Lung (tissue), 12 donors: ENCODE results near the gene ARHGEF4. TPM values are rescaled to one million over a fixed set of nuclear protein-coding genes. Genes with fewer than 3 reads are reported as not detected.
A peak's percentile ranks its signal among the peaks of the same experiment; 100 is the strongest.

Source experiments
- ATAC-seq: fragments of 200-7000 bp; cut with Tn5 transposase; one replicate; pipeline ENCODE4 v1.9.1; 2020; ENCODE audit warnings: moderate number of reproducible peaks; ENCODE audit not compliant: insufficient read depth, low FRiP score
- DNase-seq, 3 donors: peaks; one replicate each; pipeline ENCODE4 v3.0.0-alpha.2; 2013 to 2017
- H3K27ac ChIP-seq, 2 donors: one replicate each; pipeline ENCODE4 v1.5.1; 2013; ENCODE audit warnings: mild to moderate bottlenecking in 2 of 2, moderate library complexity in 2 of 2, control low read depth in 1 of 2, inconsistent platforms in 1 of 2, low read depth in 1 of 2, low read length in 1 of 2
- H3K27me3 ChIP-seq, 3 donors: one replicate each; pipeline ENCODE4 v1.5.1; 2013; ENCODE audit warnings: low read length in 2 of 3; ENCODE audit not compliant: control insufficient read depth in 3 of 3, insufficient read depth in 3 of 3
- H3K36me3 ChIP-seq, 4 donors: one replicate each; pipeline ENCODE4 v1.5.1; 2013; ENCODE audit warnings: low read length in 4 of 4, mild to moderate bottlenecking in 1 of 4, moderate library complexity in 1 of 4; ENCODE audit not compliant: control insufficient read depth in 4 of 4, insufficient read depth in 4 of 4
- H3K4me1 ChIP-seq, 5 donors: one replicate each; pipeline ENCODE4 v1.5.1; 2013; ENCODE audit warnings: low read length in 5 of 5, mild to moderate bottlenecking in 2 of 5, moderate library complexity in 1 of 5; ENCODE audit not compliant: control insufficient read depth in 5 of 5, insufficient read depth in 5 of 5
- H3K4me3 ChIP-seq: one replicate; pipeline ENCODE4 v1.5.1; 2013; ENCODE audit warnings: mild to moderate bottlenecking, control low read depth, moderate library complexity
- H3K9ac ChIP-seq, 2 donors: one replicate each; pipeline ENCODE4 v1.5.1; 2013; ENCODE audit warnings: low read length in 2 of 2, control low read depth in 1 of 2; ENCODE audit not compliant: insufficient read depth in 1 of 2
- H3K9me3 ChIP-seq, 4 donors: one replicate each; pipeline ENCODE4 v1.5.1; 2013; ENCODE audit warnings: low read length in 3 of 4, mild to moderate bottlenecking in 1 of 4, moderate library complexity in 1 of 4; ENCODE audit not compliant: control insufficient read depth in 4 of 4, insufficient read depth in 3 of 4
- WGBS, 2 donors: extraction: QIAGEN DNeasy Blood & Tissue Kit; methylation state at CpG; one replicate each; pipeline ENCODE4 v1.1.7; 2013; 5-methylcytosine and 5-hydroxymethylcytosine counted together
- polyA plus RNA-seq, 2 donors: library from polyadenylated mRNA; stranded (reverse); fragments of 200-250 nt; gene quantifications; one replicate each; pipeline ENCODE4 v1.2.1, GENCODE V29; 2013
- total RNA-seq, 2 donors: library from RNA; depleted of rRNA in 1 of 2; stranded (reverse); fragments of >200 nt in 1 of 2; gene quantifications; one replicate each; pipeline ENCODE4 v1.2.1, GENCODE V29; 2014 to 2021
- TF ChIP-seq, protein P1 (sequence below): IDR thresholded peaks from 2 replicates; pipeline ENCODE4 v1.5.1; 2012; ENCODE audit warnings: mild to moderate bottlenecking; ENCODE audit errors: control extremely low read depth, extremely low read depth
- donor health status: control.
- donor health status: control.
- donor health status: Bipolar disorder and iron deficiency.
- donor health status: healthy.
- donor health status: DM: yes; HTN: yes; CAD: no.

The ARHGEF4 gene
- total and polyA plus RNA-seq, 4 donors = 1.8 to 15.9 (median 6.9) TPM

DNA sequence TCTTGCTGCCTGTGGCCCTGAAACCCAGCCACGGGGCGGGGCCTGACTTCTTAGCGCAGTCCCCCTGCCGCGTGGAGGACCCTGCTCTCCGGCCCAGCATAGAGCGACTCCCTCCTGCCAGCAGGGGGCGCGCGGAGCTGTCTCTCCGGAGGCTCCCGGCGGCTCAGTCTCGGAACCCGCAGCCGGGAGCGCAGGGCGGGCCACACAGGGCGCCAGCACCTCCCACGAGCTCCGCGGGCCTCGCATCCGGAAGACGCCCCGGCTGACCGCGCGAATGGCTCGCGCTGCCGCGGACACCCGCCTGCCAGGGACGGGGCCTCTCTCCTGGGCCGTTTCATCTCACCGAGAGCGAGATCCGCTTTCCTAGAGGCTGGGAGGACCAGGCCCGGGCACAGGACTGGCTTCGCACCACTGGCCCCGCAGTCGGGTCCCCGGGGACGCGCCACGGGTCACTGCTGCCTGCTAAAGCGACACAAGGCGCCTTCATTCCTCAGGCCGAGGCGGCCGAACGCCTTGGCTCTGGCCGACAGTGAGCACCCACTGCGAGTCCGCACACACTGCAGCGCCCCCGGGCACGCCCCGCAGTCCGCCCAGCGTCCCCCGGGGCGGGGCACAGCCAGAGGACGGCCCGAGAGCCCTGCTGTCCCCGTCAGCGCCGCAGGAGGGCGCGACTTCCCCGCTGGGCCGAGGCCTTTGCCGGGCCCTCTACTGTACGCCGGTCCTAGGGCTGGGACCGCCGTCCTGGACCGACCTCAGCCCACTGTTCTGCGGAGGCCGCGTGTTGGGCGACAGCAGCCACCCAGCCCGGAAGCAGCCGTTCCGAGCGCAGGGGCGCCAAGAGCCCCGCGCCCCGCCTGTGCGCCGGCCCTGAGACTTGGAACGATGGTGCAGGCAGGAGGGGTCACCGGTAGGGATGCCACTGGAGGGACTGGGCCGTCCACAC is 39.0 kb upstream of the ARHGEF4 start:
- Histone ChIP-seq H3K27ac (peak overlapping the region; percentile 68 to 91), H3K4me1 (peaks cover 0 to 8% (median 6%) of the 10 kb centered on the region in 5 donors), H3K27me3 (peaks cover 0 to 7% (median 5%) of the 10 kb centered on the region in 3 donors), H3K9me3 (peaks cover 0 to 1% (median 0%) of the 10 kb centered on the region in 4 donors), H3K9ac (peak overlapping the region; percentile 34 to 55), H3K4me3 (peak overlapping the region; percentile 58), H3K36me3 (no peaks in the 10 kb centered on the region)
- peak; percentile 92 to 93 (median 93) for DNase-seq
- peak; percentile 97 for ATAC-seq
- WGBS, 2 donors = 1% methylated on average over 80 to 96 of the region's 96 CpGs
- TF ChIP-seq, protein P1, sequence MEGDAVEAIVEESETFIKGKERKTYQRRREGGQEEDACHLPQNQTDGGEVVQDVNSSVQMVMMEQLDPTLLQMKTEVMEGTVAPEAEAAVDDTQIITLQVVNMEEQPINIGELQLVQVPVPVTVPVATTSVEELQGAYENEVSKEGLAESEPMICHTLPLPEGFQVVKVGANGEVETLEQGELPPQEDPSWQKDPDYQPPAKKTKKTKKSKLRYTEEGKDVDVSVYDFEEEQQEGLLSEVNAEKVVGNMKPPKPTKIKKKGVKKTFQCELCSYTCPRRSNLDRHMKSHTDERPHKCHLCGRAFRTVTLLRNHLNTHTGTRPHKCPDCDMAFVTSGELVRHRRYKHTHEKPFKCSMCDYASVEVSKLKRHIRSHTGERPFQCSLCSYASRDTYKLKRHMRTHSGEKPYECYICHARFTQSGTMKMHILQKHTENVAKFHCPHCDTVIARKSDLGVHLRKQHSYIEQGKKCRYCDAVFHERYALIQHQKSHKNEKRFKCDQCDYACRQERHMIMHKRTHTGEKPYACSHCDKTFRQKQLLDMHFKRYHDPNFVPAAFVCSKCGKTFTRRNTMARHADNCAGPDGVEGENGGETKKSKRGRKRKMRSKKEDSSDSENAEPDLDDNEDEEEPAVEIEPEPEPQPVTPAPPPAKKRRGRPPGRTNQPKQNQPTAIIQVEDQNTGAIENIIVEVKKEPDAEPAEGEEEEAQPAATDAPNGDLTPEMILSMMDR = peak; percentile 71

DNA sequence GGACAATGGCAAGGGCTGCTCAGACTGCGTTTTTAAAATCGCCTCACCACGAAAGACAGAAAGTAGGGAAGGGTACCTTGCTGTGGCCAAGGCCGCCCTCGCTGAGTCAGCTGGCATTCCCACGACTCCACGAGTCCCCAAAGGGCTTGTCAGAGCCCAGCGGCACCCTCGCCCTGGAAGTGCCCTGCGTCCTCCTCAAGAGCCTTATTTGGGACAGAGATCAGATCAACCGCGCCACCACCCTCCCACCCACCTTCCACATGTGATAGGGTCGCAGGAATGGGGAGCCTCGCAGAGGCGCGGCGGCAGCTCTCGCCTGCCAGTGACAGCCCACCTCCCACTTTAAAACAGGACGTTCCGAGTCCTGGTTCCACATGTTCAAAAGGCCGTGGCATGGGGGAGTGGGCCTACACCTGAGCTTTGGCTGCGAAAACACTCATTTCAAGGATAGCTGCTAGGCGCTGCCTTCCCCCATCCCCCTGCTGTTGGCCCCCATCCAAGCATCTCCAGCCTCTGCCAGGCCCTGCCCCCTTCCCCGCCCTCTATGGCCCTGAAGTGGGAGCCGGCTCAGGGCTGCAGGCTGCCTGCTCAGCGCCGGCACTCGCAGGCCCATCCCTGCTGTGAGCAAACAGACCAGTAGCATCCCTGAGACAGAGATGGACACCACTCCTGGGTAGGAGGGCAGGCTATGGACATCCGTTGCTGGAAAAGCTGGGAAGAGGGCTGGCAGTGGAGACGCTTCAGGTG is 38.1 kb upstream of the ARHGEF4 start:
- Histone ChIP-seq H3K4me3 (peak overlapping the region; percentile 58), H3K27ac (no peak overlapping the region), H3K4me1 (peaks cover 0 to 8% (median 6%) of the 10 kb centered on the region in 5 donors), H3K27me3 (peaks cover 0 to 5% (median 2%) of the 10 kb centered on the region in 3 donors), H3K36me3 (no peaks in the 10 kb centered on the region), H3K9me3 (peaks cover 0 to 1% (median 0%) of the 10 kb centered on the region in 4 donors), H3K9ac (no peak overlapping the region)
- 21 to 22% methylated on average over 30 of the region's 30 CpGs for whole genome bisulfite sequencing, 2 donors
- peak; percentile 80 to 87 (median 85) for DNase-seq
- TF ChIP-seq, protein P1 = no peak
- no peak for ATAC-seq

- Histone ChIP-seq H3K9ac (no peak overlapping the region), H3K9me3 (peaks cover 0 to 1% (median 0%) of the 10 kb centered on the region in 4 donors), H3K36me3 (no peaks in the 10 kb centered on the region), H3K27me3 (peaks cover 0 to 5% (median 0%) of the 10 kb centered on the region in 3 donors), H3K4me3 (no peak overlapping the region), H3K27ac (no peak overlapping the region), H3K4me1 (peaks cover 0 to 8% (median 6%) of the 10 kb centered on the region in 5 donors)
- TF ChIP-seq, protein P1 = no peak
- 91 to 95% methylated on average over 1 of the region's 1 CpG for WGBS, 2 donors
- no peak for DNase-seq
- no peak for ATAC-seq
Measured at GRCh38 chr2:130799295-130799694, 37.4 kb upstream of the ARHGEF4 start.
